HEK293 (cell line): ENCODE data around the gene L3MBTL3.

Source experiments
- CTCF ChIP-seq: fragments of 450-650 bp; formaldehyde crosslinking; IDR thresholded peaks from 2 replicates; pipeline ENCODE4 v1.5.1; 2016; ENCODE audit warnings: missing biosample characterization, missing genetic modification characterization
- KLF9 ChIP-seq: fragments of 450-650 bp; formaldehyde crosslinking; IDR thresholded peaks from 2 replicates; pipeline ENCODE4 v1.5.1; 2016; ENCODE audit warnings: missing biosample characterization, missing genetic modification characterization, low read depth
- MEIS1 ChIP-seq: sonication (generic); formaldehyde crosslinking; IDR thresholded peaks from 2 replicates; pipeline ENCODE4 v1.8.1; 2022; ENCODE audit warnings: missing genetic modification reagents, mild to moderate bottlenecking, borderline replicate concordance
- PRDM10 ChIP-seq: fragments of 450-650 bp; formaldehyde crosslinking; IDR thresholded peaks from 2 replicates; pipeline ENCODE4 v1.5.1; 2016; ENCODE audit warnings: missing biosample characterization, missing genetic modification characterization
- TCF7L2 ChIP-seq: IDR thresholded peaks from 2 replicates; pipeline ENCODE4 v1.6.1; 2011; ENCODE audit warnings: low read depth, mild to moderate bottlenecking, inconsistent platforms, low read length, moderate library complexity, borderline replicate concordance
- YY1 ChIP-seq: fragments of 450-650 bp; formaldehyde crosslinking; IDR thresholded peaks from 2 replicates; pipeline ENCODE4 v1.5.1; 2018; ENCODE audit warnings: missing biosample characterization, missing genetic modification characterization
- ZNF146 ChIP-seq: fragments of 450-650 bp; formaldehyde crosslinking; IDR thresholded peaks from 2 replicates; pipeline ENCODE4 v1.5.1; 2016; ENCODE audit warnings: missing biosample characterization, missing genetic modification characterization
- ZNF292 ChIP-seq: fragments of 450-650 bp; formaldehyde crosslinking; IDR thresholded peaks from 2 replicates; pipeline ENCODE4 v1.5.1; 2016; ENCODE audit warnings: low read depth, missing biosample characterization, missing genetic modification characterization, borderline replicate concordance
- ZNF677 ChIP-seq: fragments of 450-650 bp; IDR thresholded peaks from 2 replicates; pipeline ENCODE4 v1.5.0; 2018; ENCODE audit warnings: missing biosample characterization, mild to moderate bottlenecking, missing genetic modification characterization, moderate library complexity
- ZNF830 ChIP-seq: fragments of 450-650 bp; IDR thresholded peaks from 2 replicates; pipeline ENCODE4 v1.5.0; 2018; ENCODE audit warnings: missing biosample characterization, missing genetic modification characterization, low read depth, mild to moderate bottlenecking, moderate library complexity

- TF ChIP-seq KLF9 (tag by site-specific recombination) (no peak), PRDM10 (tag by site-specific recombination) (no peak), MEIS1 (CRISPR knock-in tag) (no peak), ZNF292 (no peak), CTCF (tag by site-specific recombination) (no peak), ZNF146 (tag by site-specific recombination) (no peak), ZNF830 (tag by site-specific recombination) (no peak), YY1 (tag by site-specific recombination) (no peak), ZNF677 (tag by site-specific recombination) (no peak), TCF7L2 (no peak)
Observed at GRCh38 chr6:130183271-130184222, 165.2 kb downstream of the L3MBTL3 start.
